ENCODE data around the gene MAN1A2.
"Not testable (repeated sequence)": the region's sequence is repeated elsewhere in the genome, so short reads cannot be mapped to it uniquely, and the experiment has no call there.

GRCh38 chr1:117558451-117558850 is 191.2 kb downstream of the MAN1A2 start:
- not testable (repeated sequence) for TF ChIP-seq RBM39 (optimal IDR thresholded peaks at IDR 0.05; ENCODE audit: low read depth, low read length); POLR2A (conservative IDR thresholded peaks at IDR 0.05); ZNF512 (tag; IDR thresholded peaks at IDR 0.05); POLR2AphosphoS5 (IDR thresholded peaks at IDR 0.05; ENCODE audit: control insufficient read depth, insufficient read depth, low read depth, low read length); TRIM28 (IDR thresholded peaks at IDR 0.05); NR2F6 (CRISPR knock-in tag; IDR thresholded peaks at IDR 0.05); E2F3 (CRISPR knock-in tag; IDR thresholded peaks at IDR 0.05)
- TF ChIP-seq, protein P1, sequence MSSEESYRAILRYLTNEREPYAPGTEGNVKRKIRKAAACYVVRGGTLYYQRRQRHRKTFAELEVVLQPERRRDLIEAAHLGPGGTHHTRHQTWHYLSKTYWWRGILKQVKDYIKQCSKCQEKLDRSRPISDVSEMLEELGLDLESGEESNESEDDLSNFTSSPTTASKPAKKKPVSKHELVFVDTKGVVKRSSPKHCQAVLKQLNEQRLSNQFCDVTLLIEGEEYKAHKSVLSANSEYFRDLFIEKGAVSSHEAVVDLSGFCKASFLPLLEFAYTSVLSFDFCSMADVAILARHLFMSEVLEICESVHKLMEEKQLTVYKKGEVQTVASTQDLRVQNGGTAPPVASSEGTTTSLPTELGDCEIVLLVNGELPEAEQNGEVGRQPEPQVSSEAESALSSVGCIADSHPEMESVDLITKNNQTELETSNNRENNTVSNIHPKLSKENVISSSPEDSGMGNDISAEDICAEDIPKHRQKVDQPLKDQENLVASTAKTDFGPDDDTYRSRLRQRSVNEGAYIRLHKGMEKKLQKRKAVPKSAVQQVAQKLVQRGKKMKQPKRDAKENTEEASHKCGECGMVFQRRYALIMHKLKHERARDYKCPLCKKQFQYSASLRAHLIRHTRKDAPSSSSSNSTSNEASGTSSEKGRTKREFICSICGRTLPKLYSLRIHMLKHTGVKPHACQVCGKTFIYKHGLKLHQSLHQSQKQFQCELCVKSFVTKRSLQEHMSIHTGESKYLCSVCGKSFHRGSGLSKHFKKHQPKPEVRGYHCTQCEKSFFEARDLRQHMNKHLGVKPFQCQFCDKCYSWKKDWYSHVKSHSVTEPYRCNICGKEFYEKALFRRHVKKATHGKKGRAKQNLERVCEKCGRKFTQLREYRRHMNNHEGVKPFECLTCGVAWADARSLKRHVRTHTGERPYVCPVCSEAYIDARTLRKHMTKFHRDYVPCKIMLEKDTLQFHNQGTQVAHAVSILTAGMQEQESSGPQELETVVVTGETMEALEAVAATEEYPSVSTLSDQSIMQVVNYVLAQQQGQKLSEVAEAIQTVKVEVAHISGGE (CRISPR knock-in tag; IDR thresholded peaks at IDR 0.05) = not testable (repeated sequence)

All from K562 (cell line).